Inferior parietal cortex (tissue), 1 donor: ENCODE data around the gene EMILIN3.
"Not testable (repeated sequence)": the region's sequence is repeated elsewhere in the genome, so short reads cannot be mapped to it uniquely, and the experiment has no call there.

Experiments
- DNase-seq: peaks from one replicate; pipeline ENCODE4 v3.0.0-alpha.2; 2016; ENCODE audit errors: extremely low spot score

Gene EMILIN3

DNA sequence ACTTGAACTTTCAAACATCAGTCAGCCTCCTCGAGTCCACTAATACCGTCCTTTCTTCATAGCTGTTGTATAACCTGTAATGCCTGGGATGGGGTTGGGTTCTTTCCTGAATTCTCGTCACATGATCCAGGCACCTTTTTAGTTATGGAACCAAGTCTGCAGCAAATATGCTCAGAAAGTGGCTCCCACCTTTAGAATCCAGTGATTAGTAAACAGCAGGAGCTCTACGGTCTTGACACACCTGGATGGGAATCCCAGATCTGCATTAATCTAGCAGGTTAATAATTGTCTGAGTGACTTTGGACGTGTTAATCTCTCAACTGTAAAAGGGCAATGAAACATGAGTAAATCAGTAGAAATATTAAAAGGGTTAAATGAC is 48.4 kb downstream of the EMILIN3 start:
- peak; percentile 31 for DNase-seq

DNA sequence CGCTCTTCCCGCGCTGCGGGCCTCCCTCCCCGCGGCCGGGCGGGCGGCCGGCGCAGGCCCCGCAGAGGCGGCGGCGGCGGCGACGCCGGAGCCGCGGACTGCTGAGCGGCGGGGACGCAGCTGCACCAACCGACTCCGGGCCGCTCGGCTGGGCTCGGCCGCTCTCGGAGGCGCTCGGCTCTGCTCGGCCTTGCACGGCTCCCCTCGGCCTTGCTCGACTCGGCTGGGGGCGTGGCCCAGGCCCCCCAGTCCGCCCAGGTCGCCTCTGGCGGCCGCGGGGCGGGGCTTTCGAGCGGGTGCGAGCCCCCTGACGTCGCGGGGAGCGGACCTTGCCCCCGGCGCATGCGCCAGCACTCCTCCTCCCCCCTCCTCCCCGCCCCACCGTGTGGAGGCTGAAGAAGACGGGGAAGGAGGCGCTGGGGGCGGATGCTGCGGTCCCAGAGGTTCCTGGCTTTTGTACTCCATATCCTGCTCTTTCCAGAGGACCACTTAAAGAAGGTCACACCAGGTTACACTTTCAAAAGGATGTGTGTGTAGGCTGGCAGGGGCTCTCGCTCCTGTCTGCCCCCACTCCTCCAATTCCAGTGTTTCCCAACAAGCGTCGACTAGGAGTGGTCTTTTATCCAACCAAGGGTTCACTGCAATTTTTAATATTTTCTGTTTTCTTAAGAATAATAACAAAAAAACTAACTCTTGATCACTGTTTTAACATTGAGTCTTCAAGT is 48.9 kb downstream of the EMILIN3 start, which contains the start of gene ZHX3:
ZHX3 (minus strand) TSS at position 186 of the 725 bp plus-strand sequence. CDS start 112,815 bp downstream, outside the sequence.
- DNase-seq = peak; percentile 92

DNA sequence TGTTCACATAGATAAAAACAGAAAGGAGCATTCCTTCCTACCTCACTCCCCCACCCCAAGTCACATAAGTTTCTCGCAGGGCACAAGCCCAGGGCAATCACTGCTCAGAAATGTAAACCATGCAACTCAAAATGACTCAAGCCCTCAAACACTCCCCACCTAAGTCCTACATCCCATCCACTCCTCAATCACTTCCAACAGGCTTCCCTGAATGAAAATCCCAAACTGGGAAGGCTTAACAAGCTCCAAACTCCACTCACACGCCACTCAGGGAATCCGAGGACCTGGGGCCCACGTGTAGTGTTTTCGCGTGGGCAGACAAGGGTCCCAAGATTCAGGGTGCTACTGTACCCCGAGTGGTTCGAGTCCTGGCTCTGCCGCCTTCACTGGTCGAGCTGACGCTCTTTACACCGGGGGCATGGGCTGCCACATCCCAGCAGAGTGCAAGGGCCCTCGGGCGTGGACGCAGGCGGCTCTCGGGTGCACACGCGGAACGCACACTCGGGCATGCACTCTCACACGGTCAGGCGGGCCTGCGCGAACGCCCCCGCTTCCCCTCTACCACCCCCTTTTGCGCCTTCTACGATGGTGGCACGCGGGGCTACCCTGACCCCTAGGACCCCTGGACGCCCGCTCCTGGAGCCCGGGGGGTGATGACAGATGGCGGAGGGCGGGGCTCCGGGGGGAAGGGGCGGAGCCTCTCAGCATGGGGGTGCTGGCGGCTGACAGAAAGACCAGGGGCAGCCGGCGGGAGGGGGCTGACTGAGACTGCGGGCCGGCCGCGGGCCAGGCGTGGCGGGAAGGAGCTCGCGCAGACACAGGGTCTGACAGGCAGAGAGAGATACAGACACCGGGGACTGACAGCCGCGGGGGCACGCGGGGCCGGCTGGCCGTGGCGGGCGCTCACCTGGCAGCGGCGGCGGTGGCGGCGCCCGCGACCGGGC is 49.7 kb downstream of the EMILIN3 start:
- peak; percentile 49 for DNase-seq

DNA sequence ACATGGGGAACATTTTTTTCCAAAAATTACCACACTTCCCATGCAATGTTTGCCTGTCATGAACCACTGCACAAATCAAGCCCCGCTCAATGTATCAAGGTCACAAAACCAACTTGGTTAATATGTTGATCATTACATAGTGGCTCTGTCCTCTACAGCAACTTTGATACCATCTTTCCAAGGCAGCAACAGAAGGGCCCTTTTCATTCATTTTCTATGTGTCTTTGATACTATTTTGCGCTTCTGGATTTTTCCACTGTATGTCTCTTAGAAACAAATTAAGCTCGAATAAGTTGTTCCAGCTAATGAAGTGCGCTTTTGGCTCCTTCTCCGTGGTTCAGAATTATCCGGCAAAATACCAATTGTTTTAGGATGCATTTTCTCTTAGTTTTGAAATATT is 50.6 kb downstream of the EMILIN3 start:
- peak; percentile 48 for DNase-seq

DNA sequence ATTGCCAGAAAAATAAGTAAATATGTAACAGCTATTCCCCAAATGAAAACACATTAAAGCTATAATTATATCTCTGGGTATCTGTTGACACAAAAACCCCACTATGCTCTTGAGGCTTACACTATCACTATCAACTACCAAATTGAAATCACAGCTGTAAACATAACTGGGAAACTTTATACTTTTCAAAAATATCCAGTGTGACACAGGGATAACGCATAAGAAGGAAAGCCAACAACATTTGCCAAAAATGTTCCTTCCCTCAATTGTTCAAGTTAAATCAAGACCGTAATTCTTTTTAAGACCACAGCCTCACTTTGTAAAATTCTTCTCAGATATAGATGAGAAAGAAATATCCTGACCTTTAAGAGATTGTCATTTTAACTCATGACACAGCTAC is 52.2 kb downstream of the EMILIN3 start:
- DNase-seq = no peak

DNA sequence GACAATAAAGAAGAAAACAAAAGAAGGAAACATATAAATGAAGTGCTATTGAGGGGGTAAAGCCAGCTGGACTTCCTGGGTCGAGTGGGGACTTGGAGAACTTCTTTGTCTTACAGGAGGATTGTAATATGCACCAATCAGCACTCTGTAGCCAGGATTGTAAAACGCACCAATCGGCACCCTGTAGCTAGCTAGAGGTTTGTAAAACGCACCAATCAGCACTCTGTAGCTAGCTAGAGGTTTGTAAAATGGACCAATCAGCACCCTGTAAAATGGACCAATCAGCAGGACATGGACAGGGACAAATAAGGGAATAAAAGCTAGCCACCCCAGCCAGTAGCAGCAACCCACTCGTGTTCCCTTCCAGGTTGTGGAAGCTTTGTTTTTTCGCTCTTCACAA is 54.6 kb downstream of the EMILIN3 start:
- DNase-seq = not testable (repeated sequence)
